GDM1 (cell line): Measurements from ENCODE around the gene CYP2A13.
"Not testable (repeated sequence)": the region's sequence is repeated elsewhere in the genome, so short reads cannot be mapped to it uniquely, and the experiment has no call there.

ENCODE experiments used
- DNase-seq: peaks from one replicate; lab custom pipeline; 2025; lab: John Stamatoyannopoulos, UW

Gene CYP2A13

GRCh38 chr19:41088151-41088550 lies at the start of gene CYP2A13:
Gene CYP2A13 (plus strand): TSS chr19:41088451. CDS start chr19:41088472, 21 bp downstream.
- DNase-seq, result no peak

DNA sequence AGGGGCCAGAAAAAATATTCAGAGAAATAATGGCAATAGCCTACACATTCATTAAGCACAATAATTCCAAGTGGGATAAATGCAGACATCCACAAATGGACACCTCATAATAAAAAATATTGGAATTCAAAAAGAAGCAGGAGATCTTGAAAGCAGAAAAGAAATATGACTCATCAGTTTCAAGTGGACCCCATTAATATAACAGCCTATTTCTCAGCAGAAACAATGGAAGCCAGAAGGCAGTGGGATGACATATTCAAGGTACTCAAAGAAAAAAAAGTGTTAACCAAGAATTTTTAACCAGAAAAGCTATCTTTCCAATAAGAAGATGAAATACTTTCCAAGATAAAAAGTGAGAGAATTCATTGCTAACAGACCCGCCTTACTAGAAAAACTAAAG lies 48.4 kb upstream of the CYP2A13 start:
- no peak for DNase-seq

DNA sequence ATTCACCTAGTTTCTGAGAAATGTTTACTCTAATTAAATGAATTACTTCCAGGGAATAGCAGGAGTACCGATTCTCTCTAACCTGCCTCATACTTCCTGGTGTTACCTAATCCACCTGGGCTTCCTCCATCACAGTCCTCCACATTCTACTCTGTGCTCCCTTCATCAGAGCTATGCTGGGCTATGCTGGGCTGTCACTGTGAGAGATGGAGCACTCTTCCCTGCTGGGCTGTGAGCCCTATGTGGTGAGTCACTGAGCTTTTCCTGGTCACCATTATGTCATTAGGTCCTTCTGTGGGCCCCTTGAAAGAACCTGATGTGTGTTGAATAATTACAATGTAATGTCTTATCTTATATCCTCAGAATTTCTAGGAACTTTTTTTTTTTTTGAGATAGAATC lies 43.2 kb upstream of the CYP2A13 start:
- DNase-seq, result not testable (repeated sequence)

- DNase-seq, result no peak
Observed at GRCh38 chr19:41050426-41050825, 37.8 kb upstream of the CYP2A13 start.

- not testable (repeated sequence) for DNase-seq
Observed at GRCh38 chr19:41052162-41052561, 36.1 kb upstream of the CYP2A13 start.

- not testable (repeated sequence) for DNase-seq
Observed at GRCh38 chr19:41053331-41053730, 34.9 kb upstream of the CYP2A13 start.

GRCh38 chr19:41064974-41065569 lies 23.2 kb upstream of the CYP2A13 start:
- no peak for DNase-seq

- no peak for DNase-seq
Observed at GRCh38 chr19:41076286-41076685, 12.0 kb upstream of the CYP2A13 start.

GRCh38 chr19:41083516-41083915 lies 4.7 kb upstream of the CYP2A13 start:
- DNase-seq, result no peak

DNA sequence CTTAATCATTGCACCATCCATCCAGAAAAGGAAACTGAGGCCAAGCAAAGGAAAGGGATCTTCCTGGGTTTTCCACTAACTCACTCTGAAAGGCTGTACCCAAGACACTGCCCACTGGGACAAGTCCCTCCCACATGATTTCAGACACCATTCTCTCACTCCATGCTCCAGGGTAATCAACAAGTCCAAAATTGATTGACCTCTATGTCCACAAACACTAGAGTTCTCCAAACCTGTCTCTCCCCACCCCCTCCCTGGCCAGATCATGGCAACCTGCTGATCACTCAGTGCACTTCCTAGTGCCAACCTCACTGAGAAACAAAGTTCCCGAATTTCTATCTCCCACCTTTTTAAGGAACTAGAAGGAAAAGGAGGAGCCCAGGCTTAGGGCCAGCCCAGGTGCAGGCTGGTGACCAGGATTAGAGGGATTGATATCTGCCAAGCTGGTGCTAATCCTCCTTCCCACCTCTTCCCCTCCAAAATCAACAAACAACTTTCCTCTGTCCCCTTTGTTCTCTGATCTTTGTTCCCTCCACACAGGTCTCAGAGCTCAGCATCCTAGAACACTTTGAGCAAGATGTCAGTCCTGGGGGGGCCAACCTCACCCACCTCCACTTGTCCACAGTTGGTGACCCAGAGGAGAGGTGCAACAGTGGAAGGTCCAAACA lies 2.4 kb upstream of the CYP2A13 start:
- DNase-seq, result no peak

DNA sequence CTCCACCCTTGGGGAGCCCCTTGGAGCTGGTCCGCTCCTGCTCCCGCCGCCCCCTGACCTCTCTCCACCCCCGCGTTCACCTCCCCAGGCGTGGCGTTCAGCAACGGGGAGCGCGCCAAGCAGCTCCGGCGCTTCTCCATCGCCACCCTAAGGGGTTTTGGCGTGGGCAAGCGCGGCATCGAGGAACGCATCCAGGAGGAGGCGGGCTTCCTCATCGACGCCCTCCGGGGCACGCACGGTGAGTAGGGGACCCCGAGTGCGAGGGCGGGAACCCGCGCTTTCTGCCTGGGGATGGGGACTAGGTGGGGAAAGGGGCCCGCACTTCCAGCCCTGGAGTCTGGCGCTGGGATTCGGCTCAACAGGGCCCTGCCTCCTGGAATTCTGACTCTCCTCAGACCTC lies 1.7 kb downstream of the CYP2A13 start:
- no peak for DNase-seq

- DNase-seq, result no peak
Observed at GRCh38 chr19:41095703-41096102, 7.5 kb downstream of the CYP2A13 start.

- no peak for DNase-seq
Observed at GRCh38 chr19:41096353-41096752, 8.1 kb downstream of the CYP2A13 start.

- no peak for DNase-seq
Observed at GRCh38 chr19:41097302-41097701, 9.1 kb downstream of the CYP2A13 start.

GRCh38 chr19:41098762-41099161 lies 10.5 kb downstream of the CYP2A13 start:
- DNase-seq, result no peak

GRCh38 chr19:41102210-41102609 lies 14.0 kb downstream of the CYP2A13 start:
- not testable (repeated sequence) for DNase-seq

DNA sequence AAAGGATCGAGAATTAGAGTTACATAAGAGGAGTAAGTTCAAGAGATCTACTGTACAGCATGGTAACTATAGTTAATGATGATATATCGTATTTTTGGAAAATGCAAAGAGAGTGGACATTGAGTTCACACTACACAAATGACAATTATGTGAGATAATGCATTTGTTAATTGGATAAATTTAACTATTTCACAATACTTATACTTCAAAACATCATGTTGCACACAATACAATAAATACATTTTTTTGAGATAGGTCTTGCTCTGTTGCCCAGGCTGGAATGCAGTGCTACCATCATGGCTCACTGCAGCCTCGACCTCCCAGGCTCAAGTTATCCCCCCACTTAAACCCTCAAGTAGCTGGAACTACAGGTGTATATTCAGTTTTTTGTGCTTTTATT lies 17.9 kb downstream of the CYP2A13 start:
- no peak for DNase-seq

- no peak for DNase-seq
Observed at GRCh38 chr19:41111296-41111695, 23.0 kb downstream of the CYP2A13 start.

GRCh38 chr19:41111750-41112295 lies 23.6 kb downstream of the CYP2A13 start:
- no peak for DNase-seq

DNA sequence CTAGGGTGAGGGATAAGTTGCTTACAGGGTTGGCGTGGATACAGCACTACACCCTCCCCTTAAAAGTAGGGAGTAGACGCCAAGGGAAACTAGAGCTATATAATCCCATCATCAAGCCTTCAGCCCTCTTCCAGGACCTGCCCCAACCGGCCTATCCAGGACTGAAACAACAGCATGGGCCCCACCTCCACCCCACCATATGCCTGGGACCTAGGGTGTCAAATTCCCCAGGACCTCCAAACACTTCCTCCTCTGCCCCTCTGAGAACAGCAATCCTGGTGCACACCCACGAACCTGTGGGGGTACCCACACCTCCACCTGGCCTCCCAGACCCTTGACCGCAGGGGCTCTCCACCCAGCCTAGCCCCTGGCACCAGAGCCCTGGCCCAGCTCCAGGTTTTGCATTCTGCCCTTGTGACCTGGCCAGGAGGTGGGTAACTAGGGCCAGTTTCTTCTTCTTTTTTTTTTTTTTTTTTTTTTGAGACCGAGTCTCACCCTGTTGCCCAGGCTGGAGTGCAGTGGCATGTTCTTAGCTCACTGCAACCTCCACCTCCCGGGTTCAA lies 24.6 kb downstream of the CYP2A13 start:
- no peak for DNase-seq

GRCh38 chr19:41114132-41114531 lies 25.9 kb downstream of the CYP2A13 start, which contains the start of gene CYP2F1:
Gene CYP2F1 (plus strand): TSS chr19:41114432. CDS start chr19:41116189, 1,757 bp downstream.
- no peak for DNase-seq

- no peak for DNase-seq
Observed at GRCh38 chr19:41116261-41116660, 28.0 kb downstream of the CYP2A13 start.
